Suprapubic skin (tissue), 3 donors: ENCODE measurements around the gene AMOTL2.

Experiments
- CTCF ChIP-seq, 2 donors: fragments of 200-600 bp in 1 of 2; fragments of 450-650 bp in 1 of 2; sonication (generic) in 1 of 2; IDR thresholded peaks; one replicate each; pipeline ENCODE4 v1.5.1; 2016 to 2019; ENCODE audit warnings: antibody characterized with exemption in 2 of 2, mild to moderate bottlenecking in 1 of 2, moderate library complexity in 1 of 2
- EP300 ChIP-seq: sonication (generic); formaldehyde crosslinking; IDR thresholded peaks from one replicate; pipeline ENCODE4 v1.6.1; 2017; ENCODE audit warnings: antibody characterized with exemption
- POLR2A ChIP-seq, 2 donors: fragments of 450-650 bp; IDR thresholded peaks; one replicate each; pipeline ENCODE4 v1.6.1; 2017; ENCODE audit warnings: antibody characterized with exemption in 2 of 2, mild to moderate bottlenecking in 2 of 2, moderate library complexity in 2 of 2

- TF ChIP-seq CTCF (IDR thresholded peaks at IDR 0.05) (no peak), POLR2A (IDR thresholded peaks at IDR 0.05) (no peak), EP300 (no peak)
Observed at GRCh38 chr3:134330883-134331810, 43.1 kb downstream of the AMOTL2 start.
